HFF-Myc (cell line): ENCODE measurements around the gene SEMA3C.

Source experiments
- DNase-seq: peaks from one replicate; pipeline ENCODE4 v3.0.0-alpha.2; 2011; ENCODE audit warnings: low read depth; ENCODE audit errors: extremely low read depth
- H3K4me3 ChIP-seq: replicated peaks from 2 replicates; pipeline ENCODE4 v1.5.1; 2011; ENCODE audit warnings: low read depth, mild to moderate bottlenecking, control low read depth, low read length
- CTCF ChIP-seq: IDR thresholded peaks from 2 replicates; pipeline ENCODE4 v1.5.1; 2012; ENCODE audit warnings: mild to moderate bottlenecking, low read depth, low read length, control low read depth; ENCODE audit errors: missing control alignments

The SEMA3C gene

GRCh38 chr7:80764132-80764531 is 154.7 kb downstream of the SEMA3C start:
- no peak for TF ChIP-seq CTCF
- no peak overlapping the region for H3K4me3 ChIP-seq
- no peak for DNase-seq

GRCh38 chr7:80763704-80764103 is 155.1 kb downstream of the SEMA3C start:
- no peak for DNase-seq
- H3K4me3 ChIP-seq, result no peak overlapping the region
- no peak for TF ChIP-seq CTCF

- TF ChIP-seq CTCF, result no peak
- DNase-seq, result no peak
Measured at GRCh38 chr7:80763289-80763688, 155.6 kb downstream of the SEMA3C start.

GRCh38 chr7:80760292-80760691 is 158.6 kb downstream of the SEMA3C start:
- no peak for TF ChIP-seq CTCF
- DNase-seq, result no peak
- no peak overlapping the region for H3K4me3 ChIP-seq

More at GRCh38 chr7:80763289-80763688, 155.6 kb downstream of the SEMA3C start:
- no peak overlapping the region for H3K4me3 ChIP-seq

- no peak for DNase-seq
- H3K4me3 ChIP-seq, result no peak overlapping the region
- no peak for TF ChIP-seq CTCF
Measured at GRCh38 chr7:80752954-80753690, 165.7 kb downstream of the SEMA3C start.

- no peak for TF ChIP-seq CTCF
- DNase-seq, result no peak
- H3K4me3 ChIP-seq, result no peak overlapping the region
Measured at GRCh38 chr7:80749270-80749669, 169.6 kb downstream of the SEMA3C start.
